VCaP (cell line): ENCODE measurements around the gene KIAA1549.

Source experiments
- H3K27ac ChIP-seq: fragments of 450-650 bp; 2 replicates; pipeline ENCODE4 v1.5.1; 2017
- TF ChIP-seq, protein P1 (sequence below): fragments of 450-650 bp; conservative IDR thresholded peaks from 2 replicates; pipeline ENCODE4 v1.5.1; 2017; ENCODE audit warnings: mild to moderate bottlenecking, moderate library complexity

KIAA1549 gene

DNA sequence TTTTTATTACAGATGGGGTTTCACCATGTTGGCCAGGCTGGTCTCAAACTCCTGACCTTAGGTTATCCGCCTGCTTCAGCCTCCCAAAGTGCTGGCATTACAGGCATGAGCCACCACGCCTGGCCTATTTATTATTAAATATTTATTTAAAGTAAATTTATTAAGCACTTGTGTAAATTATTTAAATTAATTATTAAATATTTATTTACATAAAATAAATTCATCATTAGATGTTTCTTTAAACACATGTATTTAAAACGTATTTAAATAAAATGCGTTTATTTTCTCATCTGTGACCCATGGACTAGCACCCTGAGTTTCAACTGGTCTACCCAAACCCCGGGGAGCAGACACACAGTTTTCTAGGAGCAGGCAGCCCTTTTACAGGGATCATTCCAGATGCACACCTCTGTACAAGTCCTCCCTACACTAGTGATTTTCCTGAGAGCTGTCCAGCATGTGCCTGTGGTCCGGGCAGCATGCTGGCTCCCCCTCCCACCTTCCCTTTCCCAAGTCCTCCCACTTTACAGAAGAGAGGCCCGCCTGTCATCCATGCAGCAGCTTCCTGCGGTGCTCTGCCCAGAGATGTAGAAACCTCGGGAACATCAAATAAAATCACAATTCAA lies 94.0 kb downstream of the KIAA1549 start:
- TF ChIP-seq, protein P1, sequence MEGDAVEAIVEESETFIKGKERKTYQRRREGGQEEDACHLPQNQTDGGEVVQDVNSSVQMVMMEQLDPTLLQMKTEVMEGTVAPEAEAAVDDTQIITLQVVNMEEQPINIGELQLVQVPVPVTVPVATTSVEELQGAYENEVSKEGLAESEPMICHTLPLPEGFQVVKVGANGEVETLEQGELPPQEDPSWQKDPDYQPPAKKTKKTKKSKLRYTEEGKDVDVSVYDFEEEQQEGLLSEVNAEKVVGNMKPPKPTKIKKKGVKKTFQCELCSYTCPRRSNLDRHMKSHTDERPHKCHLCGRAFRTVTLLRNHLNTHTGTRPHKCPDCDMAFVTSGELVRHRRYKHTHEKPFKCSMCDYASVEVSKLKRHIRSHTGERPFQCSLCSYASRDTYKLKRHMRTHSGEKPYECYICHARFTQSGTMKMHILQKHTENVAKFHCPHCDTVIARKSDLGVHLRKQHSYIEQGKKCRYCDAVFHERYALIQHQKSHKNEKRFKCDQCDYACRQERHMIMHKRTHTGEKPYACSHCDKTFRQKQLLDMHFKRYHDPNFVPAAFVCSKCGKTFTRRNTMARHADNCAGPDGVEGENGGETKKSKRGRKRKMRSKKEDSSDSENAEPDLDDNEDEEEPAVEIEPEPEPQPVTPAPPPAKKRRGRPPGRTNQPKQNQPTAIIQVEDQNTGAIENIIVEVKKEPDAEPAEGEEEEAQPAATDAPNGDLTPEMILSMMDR: no peak
- H3K27ac ChIP-seq: peak overlapping the region; percentile 27; the same call in 1 of the 2 replicates

DNA sequence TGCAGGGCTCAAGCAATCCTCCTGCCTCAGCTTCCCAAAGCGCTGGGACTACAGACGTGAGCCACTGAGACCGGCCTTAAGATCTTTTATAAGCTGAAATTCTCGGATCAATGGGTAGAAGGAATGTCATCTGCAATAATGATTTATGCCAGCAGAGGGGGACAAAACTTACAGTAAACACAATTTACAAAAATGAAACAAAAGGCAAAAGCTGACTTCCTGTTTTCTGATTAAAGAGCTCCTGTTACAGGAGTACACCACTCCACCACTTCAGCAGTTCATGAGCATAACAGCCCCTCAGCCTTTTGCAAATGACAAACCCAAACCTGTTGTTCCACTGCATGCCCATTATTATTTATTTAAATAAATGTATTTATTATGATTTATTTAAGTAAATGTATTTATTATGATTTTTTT lies 94.7 kb downstream of the KIAA1549 start:
- TF ChIP-seq, protein P1: peak; percentile 79
- H3K27ac ChIP-seq: no peak overlapping the region

DNA sequence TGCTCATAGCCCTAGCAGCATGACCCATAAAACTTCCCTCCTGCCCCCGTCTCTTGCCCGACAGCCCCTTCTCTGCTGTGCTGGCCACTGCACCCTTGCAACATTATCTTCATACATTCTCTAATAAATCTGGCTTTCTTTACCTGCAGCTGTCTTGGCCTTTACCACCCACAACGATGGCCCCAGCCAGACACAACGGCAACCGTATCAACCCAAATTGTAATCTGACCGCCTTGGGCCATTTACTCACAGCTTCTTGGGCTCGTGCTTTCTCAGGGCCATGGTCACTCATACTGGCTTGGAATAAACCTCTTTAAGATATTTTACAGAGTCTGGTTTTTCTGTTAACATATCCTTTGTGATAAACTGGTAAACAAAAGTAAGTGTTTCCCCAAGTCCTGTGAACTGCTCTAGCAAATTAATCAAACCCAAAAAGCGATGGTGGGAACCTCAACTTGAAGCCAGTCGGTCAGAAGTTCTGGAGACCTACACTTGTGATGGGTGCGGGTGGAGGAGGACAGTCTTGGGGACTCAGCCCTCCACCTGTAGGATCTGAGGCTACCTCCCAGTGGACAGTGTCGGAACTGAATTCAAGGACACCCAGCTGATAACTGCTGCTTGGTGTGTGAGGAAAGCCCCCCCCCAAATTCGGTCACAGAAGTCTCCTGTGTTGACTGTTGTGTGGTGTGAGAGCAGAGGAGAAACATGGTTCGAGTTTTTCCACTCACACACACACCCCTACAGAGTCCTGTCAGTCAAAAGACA lies 95.6 kb downstream of the KIAA1549 start:
- no peak overlapping the region for H3K27ac ChIP-seq
- TF ChIP-seq, protein P1: no peak

DNA sequence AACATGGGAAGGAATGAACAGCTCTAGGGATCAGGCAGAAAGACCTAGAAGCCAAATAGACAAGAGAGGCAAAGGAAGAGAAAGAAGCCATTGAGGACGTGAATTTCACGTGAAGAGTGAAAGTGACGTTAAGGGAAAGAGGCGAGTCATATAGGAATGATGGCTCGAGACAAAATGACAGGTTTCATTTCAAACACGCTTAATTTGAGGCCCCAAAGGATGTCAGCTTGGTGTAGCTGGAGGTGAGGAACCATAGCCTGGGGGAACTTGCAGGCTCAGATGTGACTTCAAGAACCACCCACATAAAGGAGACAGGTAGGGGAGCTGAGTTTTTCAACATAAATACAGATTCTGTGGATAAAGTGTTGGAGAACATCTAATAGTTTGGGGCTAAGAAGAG lies 98.9 kb downstream of the KIAA1549 start:
- H3K27ac ChIP-seq: no peak overlapping the region
- TF ChIP-seq, protein P1: no peak

DNA sequence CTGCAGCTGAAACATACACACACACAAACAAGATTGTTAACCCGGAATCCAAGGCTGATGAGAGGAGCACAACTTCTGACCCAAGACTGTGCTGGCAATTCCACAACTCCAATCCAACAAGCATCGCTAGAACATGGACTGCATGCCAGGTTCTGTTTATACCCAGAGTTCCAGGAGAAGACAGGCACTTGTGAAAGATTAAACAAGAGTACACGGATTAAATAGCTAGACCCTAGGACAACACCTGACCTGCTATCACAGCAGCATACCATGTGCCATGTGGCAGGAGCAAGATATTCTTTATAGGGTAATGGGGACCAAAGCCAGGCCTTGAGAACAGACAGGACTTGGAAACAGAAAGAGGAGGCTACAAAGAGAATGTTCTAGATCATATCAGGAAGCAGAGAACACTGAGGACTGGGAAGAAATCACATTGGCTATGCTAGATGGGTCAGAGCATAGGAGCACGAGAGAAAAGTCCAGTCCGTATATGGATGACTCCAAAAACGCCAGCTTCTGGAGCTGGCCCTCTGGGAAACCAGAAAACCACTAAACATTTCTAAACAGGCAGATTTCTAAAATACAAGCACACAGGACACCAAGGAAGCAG lies 99.5 kb downstream of the KIAA1549 start:
- TF ChIP-seq, protein P1: no peak
- H3K27ac ChIP-seq: no peak overlapping the region

DNA sequence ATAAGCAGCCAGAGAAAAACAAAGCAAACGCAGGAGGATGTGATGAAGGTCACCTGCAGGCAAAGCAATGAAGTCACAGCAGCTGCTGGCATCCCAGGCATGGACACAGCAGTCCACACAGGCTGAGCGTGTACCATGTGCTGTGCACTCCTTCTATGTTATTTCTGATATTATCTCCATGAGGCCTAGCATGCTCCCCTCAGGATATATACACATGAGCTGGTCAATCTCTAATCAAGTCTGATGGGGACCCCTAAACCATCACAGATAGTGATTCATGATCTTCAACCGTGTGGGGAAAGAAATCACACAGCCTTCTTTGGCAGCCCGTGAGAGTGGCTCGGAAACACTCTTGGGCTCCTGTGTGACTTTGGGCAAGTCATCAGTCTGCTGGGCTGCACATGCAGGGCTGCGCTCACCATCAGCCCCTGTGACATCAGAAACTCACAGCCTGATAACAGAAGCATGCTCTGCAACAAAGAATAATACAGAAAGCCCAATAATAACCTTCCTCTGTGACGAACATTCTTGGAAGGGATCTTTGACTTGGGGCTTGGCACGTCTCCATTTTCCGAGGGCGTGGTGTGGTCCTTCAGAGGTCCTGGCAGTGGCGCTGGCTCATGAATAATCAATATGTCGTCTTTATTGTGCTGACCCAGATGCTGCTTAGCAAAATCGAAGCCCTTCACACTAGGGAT lies 100.2 kb downstream of the KIAA1549 start:
- no peak overlapping the region for H3K27ac ChIP-seq
- TF ChIP-seq, protein P1: no peak

DNA sequence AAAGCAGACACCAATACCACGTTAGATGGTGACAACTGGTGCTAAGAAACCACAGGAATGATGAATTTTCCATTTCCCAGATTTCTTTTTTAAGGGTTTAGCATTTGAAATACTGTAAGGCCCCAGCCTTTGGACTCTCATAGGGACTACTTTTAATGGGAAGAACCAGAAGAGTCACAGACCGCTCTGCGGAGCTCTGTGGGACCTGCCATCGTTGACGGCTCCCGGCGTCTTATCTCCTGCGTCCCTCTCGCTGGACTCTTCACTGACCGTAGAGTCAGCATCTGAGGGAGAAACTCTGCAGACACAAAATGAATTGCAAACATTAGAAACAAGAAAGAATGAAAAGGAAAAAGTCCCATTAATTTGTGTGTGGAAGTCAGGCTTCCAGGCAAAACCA lies 101.8 kb downstream of the KIAA1549 start:
- TF ChIP-seq, protein P1: no peak
- H3K27ac ChIP-seq: peak overlapping the region; percentile 19; the same call in 1 of the 2 replicates
